ENCODE measurements around the gene ODAD2.
"Not testable (repeated sequence)": the region's sequence is repeated elsewhere in the genome, so short reads cannot be mapped to it uniquely, and the experiment has no call there.

DNA sequence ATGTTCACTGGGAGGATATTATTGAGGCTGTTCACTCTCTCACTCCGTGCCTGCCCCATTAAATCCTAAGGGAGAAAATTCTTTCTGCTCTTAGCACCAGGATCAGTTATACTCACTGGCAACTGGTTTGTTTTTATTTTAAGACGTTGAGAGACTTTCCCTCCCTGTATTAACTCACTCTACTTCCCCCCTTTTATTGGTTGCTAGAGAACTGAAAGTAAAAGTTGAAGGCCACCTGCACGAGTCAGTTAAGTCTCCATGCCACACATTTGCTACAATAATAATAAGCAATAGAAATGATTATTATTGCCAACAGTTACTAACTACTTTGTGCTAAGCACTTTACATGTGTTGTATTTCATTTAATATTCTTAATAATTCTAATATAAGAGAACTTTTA, 40.5 kb downstream of the ODAD2 start:
- not testable (repeated sequence) for TF ChIP-seq CTCF (IDR thresholded peaks at IDR 0.05 in 2 of 3, conservative IDR thresholded peaks at IDR 0.05 in 1 of 3; ENCODE audit: borderline replicate concordance in 1 of 3, insufficient read depth in 1 of 3, low read depth in 2 of 3, low read length in 2 of 3); POLR2A (IDR thresholded peaks at IDR 0.05; ENCODE audit: borderline replicate concordance, extremely low read depth, insufficient read depth, insufficient read length); RAD21 (IDR thresholded peaks at IDR 0.05; ENCODE audit: low read depth); SRF (IDR thresholded peaks at IDR 0.05; ENCODE audit: low read depth); ZFX (IDR thresholded peaks at IDR 0.05); EGR1 (IDR thresholded peaks at IDR 0.05; ENCODE audit: low read depth); TCF7L2 (IDR thresholded peaks at IDR 0.05; ENCODE audit: borderline replicate concordance, extremely low read depth, insufficient read depth, insufficient read length); POLR2AphosphoS5 (IDR thresholded peaks at IDR 0.05; ENCODE audit: low read depth, low read length); SP1 (IDR thresholded peaks at IDR 0.05; ENCODE audit: low read depth); EZH2 (IDR thresholded peaks at IDR 0.05)
- TF ChIP-seq, protein P1, sequence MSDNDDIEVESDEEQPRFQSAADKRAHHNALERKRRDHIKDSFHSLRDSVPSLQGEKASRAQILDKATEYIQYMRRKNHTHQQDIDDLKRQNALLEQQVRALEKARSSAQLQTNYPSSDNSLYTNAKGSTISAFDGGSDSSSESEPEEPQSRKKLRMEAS (IDR thresholded peaks at IDR 0.05): not testable (repeated sequence)
- TF ChIP-seq, protein P2, sequence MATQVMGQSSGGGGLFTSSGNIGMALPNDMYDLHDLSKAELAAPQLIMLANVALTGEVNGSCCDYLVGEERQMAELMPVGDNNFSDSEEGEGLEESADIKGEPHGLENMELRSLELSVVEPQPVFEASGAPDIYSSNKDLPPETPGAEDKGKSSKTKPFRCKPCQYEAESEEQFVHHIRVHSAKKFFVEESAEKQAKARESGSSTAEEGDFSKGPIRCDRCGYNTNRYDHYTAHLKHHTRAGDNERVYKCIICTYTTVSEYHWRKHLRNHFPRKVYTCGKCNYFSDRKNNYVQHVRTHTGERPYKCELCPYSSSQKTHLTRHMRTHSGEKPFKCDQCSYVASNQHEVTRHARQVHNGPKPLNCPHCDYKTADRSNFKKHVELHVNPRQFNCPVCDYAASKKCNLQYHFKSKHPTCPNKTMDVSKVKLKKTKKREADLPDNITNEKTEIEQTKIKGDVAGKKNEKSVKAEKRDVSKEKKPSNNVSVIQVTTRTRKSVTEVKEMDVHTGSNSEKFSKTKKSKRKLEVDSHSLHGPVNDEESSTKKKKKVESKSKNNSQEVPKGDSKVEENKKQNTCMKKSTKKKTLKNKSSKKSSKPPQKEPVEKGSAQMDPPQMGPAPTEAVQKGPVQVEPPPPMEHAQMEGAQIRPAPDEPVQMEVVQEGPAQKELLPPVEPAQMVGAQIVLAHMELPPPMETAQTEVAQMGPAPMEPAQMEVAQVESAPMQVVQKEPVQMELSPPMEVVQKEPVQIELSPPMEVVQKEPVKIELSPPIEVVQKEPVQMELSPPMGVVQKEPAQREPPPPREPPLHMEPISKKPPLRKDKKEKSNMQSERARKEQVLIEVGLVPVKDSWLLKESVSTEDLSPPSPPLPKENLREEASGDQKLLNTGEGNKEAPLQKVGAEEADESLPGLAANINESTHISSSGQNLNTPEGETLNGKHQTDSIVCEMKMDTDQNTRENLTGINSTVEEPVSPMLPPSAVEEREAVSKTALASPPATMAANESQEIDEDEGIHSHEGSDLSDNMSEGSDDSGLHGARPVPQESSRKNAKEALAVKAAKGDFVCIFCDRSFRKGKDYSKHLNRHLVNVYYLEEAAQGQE (IDR thresholded peaks at IDR 0.05; ENCODE audit: low read depth): not testable (repeated sequence)

Data from HCT116 (cell line).